Prostate gland (tissue), 2 donors: ENCODE measurements around the gene GPATCH2. TPM values are rescaled to one million over a fixed set of nuclear protein-coding genes. Genes with fewer than 3 reads are reported as not detected.

Source experiments
- DNase-seq: peaks from one replicate; pipeline ENCODE4 v3.0.0-alpha.2; 2019; ENCODE audit warnings: low spot score
- H3K27ac ChIP-seq, 2 donors: fragments of 200-600 bp; sonication (generic); 2 replicates each; pipeline ENCODE4 v1.5.1; 2017 to 2019
- H3K27me3 ChIP-seq: fragments of 200-600 bp; sonication (generic); replicated peaks from 2 replicates; pipeline ENCODE4 v1.5.1; 2019; ENCODE audit not compliant: insufficient read depth
- H3K36me3 ChIP-seq, 2 donors: fragments of 200-600 bp; sonication (generic); 1 replicate in 1 of 2; 2 replicates in 1 of 2; pipeline versions ENCODE4 v1.5.1 to v1.8.1; 2017 to 2019
- H3K4me1 ChIP-seq: fragments of 200-600 bp; sonication (generic); replicated peaks from 2 replicates; pipeline ENCODE4 v1.5.1; 2019
- H3K4me3 ChIP-seq, 2 donors: fragments of 200-600 bp; sonication (generic); 2 replicates each; pipeline ENCODE4 v1.5.1; 2017 to 2019
- H3K9me3 ChIP-seq: fragments of 200-600 bp; sonication (generic); 2 replicates; pipeline ENCODE4 v1.5.1; 2017
- POLR2A ChIP-seq: fragments of 450-650 bp; IDR thresholded peaks from one replicate; pipeline ENCODE4 v1.6.1; 2016; ENCODE audit warnings: antibody characterized with exemption, mild to moderate bottlenecking
- POLR2AphosphoS5 ChIP-seq: sonication (generic); formaldehyde crosslinking; IDR thresholded peaks from one replicate; pipeline ENCODE4 v1.6.1; 2017; ENCODE audit warnings: antibody characterized with exemption
- WGBS: methylation state at CpG from one replicate; pipeline ENCODE4 v1.1.5; 2018; 5-methylcytosine and 5-hydroxymethylcytosine counted together
- intact Hi-C: fragments of 100-400 bp; cut with DNase I; formaldehyde crosslinking; loops from one replicate; pipeline ENCODE4 v1.14.2; 2022
- total RNA-seq, 2 donors: library from RNA; depleted of rRNA; stranded (reverse); fragments of >200 nt; gene quantifications; one replicate each; pipeline ENCODE4 v1.1.0, GENCODE V29; 2016
- TF ChIP-seq, protein P1 (sequence below), 4 experiments: fragments of 200-600 bp in 2 of 4; fragments of 450-650 bp in 2 of 4; sonication (generic) in 2 of 4; IDR thresholded peaks; 1 replicate in 3 of 4; 2 replicates in 1 of 4; pipeline ENCODE4 v1.5.1; 2016 to 2019; ENCODE audit warnings: antibody characterized with exemption in 4 of 4, mild to moderate bottlenecking in 2 of 4, moderate library complexity in 2 of 4

GPATCH2 gene
- 10 to 100 TPM; 15.1 to 16.8 TPM for total RNA-seq

DNA sequence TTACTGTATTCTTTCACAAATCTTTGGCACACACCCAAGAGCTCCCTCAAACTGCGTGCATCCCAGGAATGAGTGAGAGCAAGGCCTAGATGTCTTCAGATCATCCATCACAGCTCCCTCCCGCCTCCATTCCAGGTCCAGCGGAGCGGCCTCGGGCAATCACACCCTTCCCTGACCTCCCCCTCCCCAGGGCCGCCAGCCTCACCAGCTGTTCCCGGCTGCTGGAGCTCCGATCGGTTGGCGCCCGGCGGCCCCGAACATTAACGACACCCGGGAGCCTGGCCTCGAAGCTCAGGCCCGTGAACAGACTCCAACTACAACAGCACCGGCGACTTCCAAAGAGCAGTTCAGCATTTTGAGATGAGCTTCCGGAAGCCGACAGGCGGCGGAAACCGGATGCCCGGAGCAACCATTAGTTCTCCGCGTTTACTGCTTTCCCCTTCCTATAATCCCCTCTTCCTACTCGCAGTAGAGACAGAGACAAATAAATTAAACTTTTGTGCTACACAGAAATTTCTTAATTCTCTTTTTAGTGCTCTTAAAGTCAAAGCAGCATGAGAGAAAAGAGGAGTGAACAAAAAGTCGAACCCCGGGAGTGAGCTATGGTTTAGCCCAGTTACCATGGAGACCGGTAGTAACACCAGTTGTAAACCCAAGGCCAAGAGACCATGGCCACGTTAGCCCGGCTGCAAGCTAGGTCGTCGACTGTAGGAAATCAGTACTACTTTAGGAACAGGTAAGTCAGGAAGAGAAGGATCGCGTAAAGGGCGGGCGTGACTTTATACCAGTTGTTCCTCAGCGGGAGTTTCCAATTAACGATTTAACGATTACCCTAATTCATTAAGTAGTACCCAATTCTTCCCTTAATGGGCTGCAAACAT is at the start of gene GPATCH2, which contains the start of gene SPATA17:
TSS of gene GPATCH2 (minus strand) at position 380 of the 881 bp plus-strand sequence. CDS start at position 261, 119 bp downstream.
TSS of gene SPATA17 (plus strand) at position 634 of the 881 bp plus-strand sequence. CDS start at position 669, 35 bp downstream.
- Histone ChIP-seq H3K4me3 (peak within 1 kb of the TSS; percentile 54 to 71), H3K27ac (peak within 1 kb of the TSS; percentile 81 to 86), H3K4me1 (peaks cover 4% of the 10 kb centered on the region), H3K27me3 (no peaks in the 10 kb centered on the region), H3K36me3 (no peaks in the 10 kb centered on the region), H3K9me3 (no peaks in the 10 kb centered on the region)
- peak; percentile 75 for DNase-seq
- TF ChIP-seq, protein P1, sequence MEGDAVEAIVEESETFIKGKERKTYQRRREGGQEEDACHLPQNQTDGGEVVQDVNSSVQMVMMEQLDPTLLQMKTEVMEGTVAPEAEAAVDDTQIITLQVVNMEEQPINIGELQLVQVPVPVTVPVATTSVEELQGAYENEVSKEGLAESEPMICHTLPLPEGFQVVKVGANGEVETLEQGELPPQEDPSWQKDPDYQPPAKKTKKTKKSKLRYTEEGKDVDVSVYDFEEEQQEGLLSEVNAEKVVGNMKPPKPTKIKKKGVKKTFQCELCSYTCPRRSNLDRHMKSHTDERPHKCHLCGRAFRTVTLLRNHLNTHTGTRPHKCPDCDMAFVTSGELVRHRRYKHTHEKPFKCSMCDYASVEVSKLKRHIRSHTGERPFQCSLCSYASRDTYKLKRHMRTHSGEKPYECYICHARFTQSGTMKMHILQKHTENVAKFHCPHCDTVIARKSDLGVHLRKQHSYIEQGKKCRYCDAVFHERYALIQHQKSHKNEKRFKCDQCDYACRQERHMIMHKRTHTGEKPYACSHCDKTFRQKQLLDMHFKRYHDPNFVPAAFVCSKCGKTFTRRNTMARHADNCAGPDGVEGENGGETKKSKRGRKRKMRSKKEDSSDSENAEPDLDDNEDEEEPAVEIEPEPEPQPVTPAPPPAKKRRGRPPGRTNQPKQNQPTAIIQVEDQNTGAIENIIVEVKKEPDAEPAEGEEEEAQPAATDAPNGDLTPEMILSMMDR (IDR thresholded peaks at IDR 0.05) = peak in 3 of 4 experiments; percentile 20 to 53 (median 47)
- peak; percentile 80 for TF ChIP-seq POLR2AphosphoS5
- TF ChIP-seq POLR2A = no peak
- WGBS = under 1% methylated on average over 38 of the region's 42 CpGs
- intact Hi-C loops = no loop called here

DNA sequence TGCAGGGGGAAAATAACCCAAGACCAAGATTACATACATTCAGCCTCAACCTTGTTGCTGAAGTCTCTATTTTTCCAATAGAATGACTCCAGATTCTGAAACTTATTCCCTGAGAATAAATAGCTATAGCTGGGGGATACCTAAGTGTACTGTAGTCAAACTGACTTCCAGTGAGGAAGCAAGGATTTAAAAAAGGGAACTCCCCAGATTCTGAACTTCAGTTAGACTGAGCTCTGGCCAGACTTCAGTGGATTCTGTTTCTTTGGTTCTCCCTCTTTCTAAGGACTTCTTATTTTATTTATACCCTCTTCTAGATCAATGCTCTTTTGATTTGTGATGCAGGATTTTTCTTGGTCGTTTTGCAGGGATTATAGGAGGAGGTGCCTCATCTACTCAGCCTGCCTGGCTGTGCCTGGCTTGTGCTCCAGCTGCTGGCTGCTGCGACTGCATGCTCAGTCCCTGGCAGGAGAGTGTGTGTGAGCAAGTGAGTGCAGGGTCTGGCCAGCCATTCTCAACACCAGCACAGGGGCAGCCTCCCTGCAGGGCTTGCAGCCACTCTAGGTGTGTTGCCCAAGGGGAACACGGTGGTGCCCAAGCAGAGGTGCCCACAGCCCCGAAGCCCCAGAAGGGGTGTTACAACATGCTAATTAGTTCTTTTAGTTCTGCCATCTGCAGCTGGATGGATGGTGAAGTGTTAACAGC is 43.3 kb upstream of the GPATCH2 start:
- TF ChIP-seq POLR2A (no peak), POLR2AphosphoS5 (no peak)
- TF ChIP-seq, protein P1 (IDR thresholded peaks at IDR 0.05) = no peak
- WGBS = 83% methylated on average over 4 of the region's 4 CpGs
- no peaks in the 10 kb centered on the region for H3K4me1 ChIP-seq
- no peak overlapping the region for H3K27ac ChIP-seq
- no peaks in the 10 kb centered on the region for H3K9me3 ChIP-seq
- no peaks in the 10 kb centered on the region for H3K36me3 ChIP-seq
- no peaks in the 10 kb centered on the region for H3K27me3 ChIP-seq
- no peak overlapping the region for H3K4me3 ChIP-seq
- no peak for DNase-seq
- intact Hi-C loops = no loop called here

DNA sequence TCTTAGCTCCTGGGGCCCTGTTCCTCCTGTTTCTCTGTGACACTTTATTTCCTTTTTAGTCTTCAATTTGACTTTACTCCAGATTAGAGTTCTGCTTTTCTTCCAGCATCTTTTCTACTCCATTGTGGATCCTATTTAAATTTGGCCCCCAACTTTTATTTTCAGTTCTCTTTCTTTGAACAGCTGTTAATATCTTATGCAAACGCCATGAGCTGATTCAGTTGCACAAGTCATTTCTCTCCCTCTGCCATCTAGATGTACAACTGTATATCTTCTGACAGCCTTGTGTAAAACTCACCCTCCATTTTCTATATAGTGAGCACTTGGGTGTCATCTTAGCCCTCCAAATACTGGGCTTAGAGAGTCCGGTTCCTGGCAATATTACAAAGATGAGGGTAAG is 42.5 kb upstream of the GPATCH2 start:
- Histone ChIP-seq H3K36me3 (no peaks in the 10 kb centered on the region), H3K4me3 (no peak overlapping the region), H3K4me1 (no peaks in the 10 kb centered on the region), H3K27ac (no peak overlapping the region), H3K27me3 (no peaks in the 10 kb centered on the region), H3K9me3 (no peaks in the 10 kb centered on the region)
- intact Hi-C loops = no loop called here
- TF ChIP-seq, protein P1 (IDR thresholded peaks at IDR 0.05) = no peak
- TF ChIP-seq POLR2AphosphoS5 (no peak), POLR2A (no peak)
- WGBS = 58% methylated on average over 2 of the region's 2 CpGs
- DNase-seq = no peak

DNA sequence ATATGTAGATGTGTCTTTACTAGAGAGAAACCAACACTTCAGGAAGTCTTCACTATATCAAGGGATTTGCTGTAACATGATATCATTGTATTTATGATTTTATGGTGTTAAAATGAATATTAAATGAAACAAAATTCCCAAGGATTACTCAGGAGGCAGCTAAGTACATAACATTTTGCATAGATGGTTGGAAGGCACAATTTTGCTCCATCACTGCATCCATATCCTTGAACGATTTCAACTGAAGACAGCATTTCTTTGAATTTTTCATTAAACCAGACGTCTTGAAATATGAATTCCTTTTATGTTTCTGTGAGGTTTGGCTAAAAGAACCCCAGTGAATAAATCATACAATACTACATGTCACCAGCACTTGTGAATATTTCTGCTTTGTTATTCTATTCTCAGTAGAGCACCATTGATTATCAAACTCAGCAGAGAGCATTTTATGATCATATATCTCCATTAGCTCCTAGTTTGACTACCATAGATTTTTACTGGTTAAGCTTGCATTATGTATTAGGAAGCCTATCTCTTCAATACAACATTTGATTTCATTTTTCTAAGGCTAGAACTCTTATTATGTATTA is 37.6 kb upstream of the GPATCH2 start:
- TF ChIP-seq, protein P1 (IDR thresholded peaks at IDR 0.05) = no peak
- TF ChIP-seq POLR2AphosphoS5 (no peak), POLR2A (no peak)
- no peaks in the 10 kb centered on the region for H3K4me1 ChIP-seq
- intact Hi-C loops = no loop called here
- H3K9me3 ChIP-seq = no peaks in the 10 kb centered on the region
- H3K4me3 ChIP-seq = no peak overlapping the region
- no peak overlapping the region for H3K27ac ChIP-seq
- DNase-seq = no peak
- no peaks in the 10 kb centered on the region for H3K36me3 ChIP-seq
- no peaks in the 10 kb centered on the region for H3K27me3 ChIP-seq
- 72% methylated on average over 2 of the region's 2 CpGs for WGBS
